Measurements from ENCODE around the gene MYL12B.
"Not testable (repeated sequence)": the region's sequence is repeated elsewhere in the genome, so short reads cannot be mapped to it uniquely, and the experiment has no call there.

The MYL12B gene

DNA sequence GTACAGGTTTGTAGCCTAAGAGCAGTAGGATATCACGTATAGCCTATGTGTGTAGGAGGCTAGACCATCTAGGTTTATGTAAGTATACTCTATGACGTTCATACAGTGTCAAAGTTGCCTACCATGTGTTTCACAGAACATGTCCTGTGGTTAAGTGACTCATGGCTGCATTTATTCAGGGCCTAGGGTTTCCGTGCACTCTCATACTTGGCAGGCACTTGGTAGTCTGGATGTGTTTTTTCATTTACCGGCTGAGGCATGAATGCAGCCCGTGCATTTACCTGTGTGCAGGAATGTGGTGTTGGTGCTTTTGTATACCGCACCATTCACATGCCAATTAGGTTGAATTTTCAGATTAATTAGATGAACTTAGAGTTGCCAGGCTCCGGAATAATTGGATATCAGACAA, 43.4 kb downstream of the MYL12B start:
- peak; percentile 26 for DNase-seq

DNA sequence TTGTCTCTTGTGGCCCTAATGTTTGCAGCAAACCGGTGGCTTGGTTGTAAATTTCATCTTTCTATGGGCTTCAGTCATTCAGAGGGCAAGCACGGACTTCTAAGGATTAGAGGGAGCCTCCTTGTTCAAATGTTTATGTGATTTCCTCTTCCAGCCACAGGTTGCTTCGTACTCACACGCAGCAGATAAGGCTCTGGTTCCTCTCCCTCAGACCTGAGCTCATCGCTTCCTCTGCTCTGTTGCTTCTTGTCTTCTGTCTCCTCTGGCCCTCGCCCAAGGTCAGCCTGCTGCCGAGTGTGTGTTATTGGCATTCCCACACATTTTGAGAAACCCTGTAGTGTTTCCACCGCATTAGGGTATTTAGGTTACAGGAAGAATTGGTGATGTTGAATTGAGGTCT, 44.0 kb downstream of the MYL12B start:
- peak; percentile 3 for DNase-seq

DNA sequence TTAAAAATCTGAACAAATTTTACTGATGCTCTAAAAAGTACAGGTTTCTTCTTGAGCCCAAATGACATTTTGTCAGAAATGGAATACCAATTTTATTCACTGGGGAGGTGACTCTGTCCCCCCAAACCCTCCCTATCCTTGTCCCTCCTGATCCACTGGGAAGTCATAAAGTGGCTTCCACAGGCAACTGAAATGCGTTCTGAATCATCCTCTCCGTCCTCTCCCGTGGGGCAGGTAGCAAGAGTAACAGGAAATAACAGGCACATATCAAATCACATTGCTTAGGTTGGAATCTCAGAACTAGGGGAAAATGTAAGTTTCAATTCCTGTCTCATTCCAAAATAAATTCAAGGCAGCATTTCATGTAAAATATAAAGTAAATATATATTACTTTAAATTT, 44.5 kb downstream of the MYL12B start:
- no peak for DNase-seq

DNA sequence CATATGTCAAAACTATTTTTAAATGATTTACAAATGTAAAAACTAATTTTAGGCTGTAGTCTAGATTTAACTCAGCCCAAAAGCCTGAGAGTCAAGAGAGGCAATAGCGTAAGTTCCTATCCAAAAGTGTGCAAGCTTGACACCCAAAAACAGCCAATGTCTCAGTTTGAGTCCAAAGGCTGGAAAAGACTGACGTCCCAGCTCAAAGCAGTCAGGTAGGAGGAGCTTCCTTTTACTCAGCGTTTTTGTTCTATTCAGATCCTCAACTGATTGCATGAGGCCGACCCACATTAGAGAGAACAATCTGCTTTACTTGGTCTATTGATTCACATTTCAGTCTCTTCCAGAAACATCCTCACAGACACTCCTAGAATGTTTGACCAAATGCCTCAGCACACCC, 51.8 kb downstream of the MYL12B start:
- no peak for DNase-seq

DNA sequence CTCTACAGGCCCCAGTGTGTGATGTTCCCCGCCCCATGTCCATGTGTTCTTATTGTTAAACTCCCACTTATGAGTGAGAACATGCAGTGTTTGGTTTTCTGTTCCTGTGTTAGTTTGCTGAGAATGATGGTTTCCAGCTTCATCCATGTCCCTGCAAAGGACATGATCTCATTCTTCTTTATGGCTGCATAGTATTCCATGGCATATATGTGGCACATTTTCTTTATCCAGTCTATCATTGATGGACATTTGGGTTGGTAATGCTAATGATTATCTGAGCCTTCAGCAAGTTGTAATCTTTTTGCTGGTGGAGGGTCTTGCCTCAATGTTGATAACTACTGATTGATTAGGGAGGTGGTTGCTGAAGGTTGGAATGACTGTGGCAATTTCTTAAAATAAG, 53.4 kb downstream of the MYL12B start:
- DNase-seq: not testable (repeated sequence)

DNA sequence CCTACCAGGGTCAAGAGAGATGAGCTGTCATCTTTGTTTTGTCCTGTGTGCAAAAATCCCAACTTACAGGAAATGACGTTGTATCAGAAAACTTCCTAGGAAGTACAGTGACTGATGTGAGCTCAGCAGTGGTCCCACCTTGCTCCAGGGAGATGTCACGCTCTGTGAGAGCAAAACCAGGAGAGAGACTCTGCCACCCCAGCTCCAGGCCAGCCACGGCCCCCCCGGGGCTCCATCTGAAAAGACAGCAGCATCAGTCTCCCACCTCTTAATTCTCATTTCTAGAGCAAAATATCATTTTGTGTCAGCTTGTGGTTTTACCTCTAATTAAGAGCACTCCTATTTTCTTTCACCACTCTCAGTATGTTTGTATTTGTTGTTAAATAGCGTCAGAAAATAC, 57.5 kb downstream of the MYL12B start:
- DNase-seq: no peak

DNA sequence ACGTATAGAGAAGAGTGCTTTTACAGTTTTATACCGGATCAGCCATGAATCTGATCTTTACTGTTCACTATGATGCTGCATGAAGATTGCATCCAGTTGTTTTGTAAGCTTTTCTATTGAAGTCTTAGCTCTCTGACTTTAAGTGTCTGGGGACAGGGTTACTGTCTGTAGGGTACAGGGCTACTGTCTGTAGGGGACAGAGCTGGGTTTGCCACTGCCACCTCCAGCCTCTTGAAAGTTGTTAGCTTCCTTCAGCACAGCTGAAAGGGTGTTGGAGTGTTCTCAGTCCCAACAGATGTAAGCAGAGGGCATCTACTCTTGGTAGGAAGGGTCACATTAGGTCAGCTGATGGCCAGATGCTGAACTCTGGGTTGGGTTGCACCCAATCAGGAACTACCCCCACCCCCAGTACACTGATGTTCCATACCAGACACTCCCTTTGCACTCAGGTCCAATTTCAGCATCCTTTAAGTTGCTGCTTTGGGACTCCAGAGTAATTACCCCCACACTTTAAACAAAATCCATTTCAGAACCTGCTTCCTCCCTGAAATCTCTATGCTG, 58.0 kb downstream of the MYL12B start:
- no peak for DNase-seq

DNA sequence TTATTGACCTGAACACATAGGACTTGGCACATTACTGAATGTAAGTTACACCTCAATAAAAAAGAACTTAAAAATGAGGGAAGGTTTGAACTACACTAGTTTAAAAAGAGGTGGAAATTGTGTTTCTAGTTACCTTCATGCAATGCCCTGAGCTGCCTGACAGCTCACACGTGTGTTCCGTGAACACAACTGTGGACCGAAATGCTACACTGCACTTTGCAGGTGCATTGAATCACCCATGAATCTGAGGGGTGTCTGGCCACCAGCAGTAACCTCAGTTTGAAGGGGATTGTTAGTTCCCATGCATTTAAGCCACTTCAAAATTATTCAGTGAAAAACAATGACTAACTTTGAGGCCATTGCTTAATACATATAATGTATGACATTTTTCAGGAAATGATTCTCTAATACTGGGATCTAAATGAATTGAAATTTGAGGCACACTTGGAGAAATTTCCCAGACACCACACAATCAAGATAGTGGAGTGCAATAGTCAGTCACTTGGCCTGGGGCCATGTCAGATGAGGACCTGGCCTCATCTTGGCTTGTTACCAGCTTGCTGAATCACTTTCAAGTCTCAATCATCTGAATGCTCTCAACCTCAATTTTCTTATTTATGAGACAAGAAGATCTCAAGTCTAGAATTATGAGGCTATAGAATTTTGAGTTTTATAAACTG, 59.3 kb downstream of the MYL12B start:
- no peak for DNase-seq

DNA sequence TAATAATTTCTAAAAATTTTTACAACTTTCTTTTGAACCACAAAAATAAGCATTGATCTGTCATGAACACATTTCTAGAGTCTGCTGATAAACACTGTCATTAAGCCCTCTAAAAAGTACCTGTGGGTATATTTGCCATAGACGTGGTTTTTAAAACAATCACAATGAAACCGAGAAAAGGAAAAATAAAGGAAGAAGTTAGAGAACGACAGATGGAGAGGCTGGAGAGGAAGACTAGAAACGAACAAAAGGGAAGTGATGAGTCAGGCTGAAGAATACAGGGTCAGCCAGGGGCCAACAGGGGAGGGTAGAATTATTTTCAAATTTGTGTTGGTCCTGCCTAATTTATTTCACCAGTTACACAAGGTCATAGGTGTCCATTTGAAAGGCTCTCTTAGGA, 62.0 kb downstream of the MYL12B start:
- no peak for DNase-seq
